Activated T-helper 2 cell treated with anti-CD3 and anti-CD28 coated beads, Interferon-gamma antibody, Interleukin-2, Interleukin-4, amounts not matched to agents 10 μg/mL and 5 μg/mL and 100 μg/mL, durations not matched to agents 14 hours and 24 hours and 36 hours (primary cell): ENCODE results near the gene DCC. TPM values are rescaled to one million over a fixed set of nuclear protein-coding genes. Genes with fewer than 3 reads are reported as not detected.

ENCODE experiments used
- DNase-seq: peaks from one replicate; pipeline ENCODE4 v3.0.0; 2021; ENCODE audit warnings: low spot score
- H3K27ac Mint-ChIP-seq: one replicate; pipeline ENCODE4 v1.8.0; 2021; ENCODE audit warnings: mixed read lengths
- H3K27me3 Mint-ChIP-seq: one replicate; pipeline ENCODE4 v1.8.0; 2021; ENCODE audit warnings: low read depth, mixed read lengths
- H3K36me3 Mint-ChIP-seq: one replicate; pipeline ENCODE4 v1.8.0; 2021; ENCODE audit warnings: low read depth, mixed read lengths
- H3K4me1 Mint-ChIP-seq: one replicate; pipeline ENCODE4 v1.8.0; 2021; ENCODE audit warnings: low read depth, mixed read lengths
- H3K4me3 Mint-ChIP-seq: one replicate; pipeline ENCODE4 v1.8.0; 2021; ENCODE audit warnings: low read depth, mild to moderate bottlenecking, moderate library complexity, mixed read lengths
- H3K9me3 Mint-ChIP-seq: one replicate; pipeline ENCODE4 v1.8.0; 2021; ENCODE audit warnings: mixed read lengths
- intact Hi-C: fragments of 100-400 bp; cut with micrococcal nuclease; formaldehyde crosslinking; loops from one replicate; pipeline ENCODE4 v1.15.1; 2023
- total RNA-seq: library from RNA; stranded (reverse); gene quantifications from 2 replicates; pipeline ENCODE4 v1.2.3, GENCODE V29; 2022

Gene DCC, protein sequence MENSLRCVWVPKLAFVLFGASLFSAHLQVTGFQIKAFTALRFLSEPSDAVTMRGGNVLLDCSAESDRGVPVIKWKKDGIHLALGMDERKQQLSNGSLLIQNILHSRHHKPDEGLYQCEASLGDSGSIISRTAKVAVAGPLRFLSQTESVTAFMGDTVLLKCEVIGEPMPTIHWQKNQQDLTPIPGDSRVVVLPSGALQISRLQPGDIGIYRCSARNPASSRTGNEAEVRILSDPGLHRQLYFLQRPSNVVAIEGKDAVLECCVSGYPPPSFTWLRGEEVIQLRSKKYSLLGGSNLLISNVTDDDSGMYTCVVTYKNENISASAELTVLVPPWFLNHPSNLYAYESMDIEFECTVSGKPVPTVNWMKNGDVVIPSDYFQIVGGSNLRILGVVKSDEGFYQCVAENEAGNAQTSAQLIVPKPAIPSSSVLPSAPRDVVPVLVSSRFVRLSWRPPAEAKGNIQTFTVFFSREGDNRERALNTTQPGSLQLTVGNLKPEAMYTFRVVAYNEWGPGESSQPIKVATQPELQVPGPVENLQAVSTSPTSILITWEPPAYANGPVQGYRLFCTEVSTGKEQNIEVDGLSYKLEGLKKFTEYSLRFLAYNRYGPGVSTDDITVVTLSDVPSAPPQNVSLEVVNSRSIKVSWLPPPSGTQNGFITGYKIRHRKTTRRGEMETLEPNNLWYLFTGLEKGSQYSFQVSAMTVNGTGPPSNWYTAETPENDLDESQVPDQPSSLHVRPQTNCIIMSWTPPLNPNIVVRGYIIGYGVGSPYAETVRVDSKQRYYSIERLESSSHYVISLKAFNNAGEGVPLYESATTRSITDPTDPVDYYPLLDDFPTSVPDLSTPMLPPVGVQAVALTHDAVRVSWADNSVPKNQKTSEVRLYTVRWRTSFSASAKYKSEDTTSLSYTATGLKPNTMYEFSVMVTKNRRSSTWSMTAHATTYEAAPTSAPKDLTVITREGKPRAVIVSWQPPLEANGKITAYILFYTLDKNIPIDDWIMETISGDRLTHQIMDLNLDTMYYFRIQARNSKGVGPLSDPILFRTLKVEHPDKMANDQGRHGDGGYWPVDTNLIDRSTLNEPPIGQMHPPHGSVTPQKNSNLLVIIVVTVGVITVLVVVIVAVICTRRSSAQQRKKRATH (N-terminal part only)
- not detected in 2 replicates for total RNA-seq

GRCh38 chr18:52339891-52340371 is at the start of gene DCC:
Gene DCC, plus strand, starts transcription at chr18:52340197. Its CDS starts 591 bp downstream, at chr18:52340788.
- intact Hi-C loops = no loop called here
- Mint-ChIP-seq H3K9me3 (no peaks in the 10 kb centered on the region), H3K27me3 (peaks cover 24% of the 10 kb centered on the region), H3K27ac (no peak within 1 kb of the TSS), H3K36me3 (no peaks in the 10 kb centered on the region), H3K4me1 (no peaks in the 10 kb centered on the region), H3K4me3 (no peak within 1 kb of the TSS)
- no peak for DNase-seq

DNA sequence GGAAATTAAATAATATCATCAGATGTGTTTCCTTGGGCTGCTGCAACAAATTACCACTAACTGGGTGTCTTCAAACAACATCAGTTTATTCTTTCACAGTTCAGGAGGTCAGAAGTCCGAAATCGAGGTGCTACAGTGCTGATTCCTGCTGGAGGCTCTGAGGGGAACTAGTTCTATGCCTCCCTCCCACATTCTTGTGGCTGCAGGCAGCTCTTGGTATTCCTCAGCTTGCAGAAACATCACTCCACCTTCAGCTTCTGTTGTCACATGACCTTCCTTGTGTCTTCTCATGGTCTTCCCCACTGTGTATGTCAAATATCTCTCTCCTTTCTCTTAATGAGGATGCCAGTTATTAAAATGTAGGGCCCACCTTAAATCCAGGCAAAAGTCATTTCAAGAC is 29.3 kb upstream of the DCC start:
- H3K4me3 Mint-ChIP-seq = no peak overlapping the region
- no peaks in the 10 kb centered on the region for H3K36me3 Mint-ChIP-seq
- intact Hi-C loops = no loop called here
- H3K4me1 Mint-ChIP-seq = no peaks in the 10 kb centered on the region
- H3K9me3 Mint-ChIP-seq = peaks cover 6% of the 10 kb centered on the region
- H3K27me3 Mint-ChIP-seq = no peaks in the 10 kb centered on the region
- DNase-seq = no peak
- no peak overlapping the region for H3K27ac Mint-ChIP-seq

DNA sequence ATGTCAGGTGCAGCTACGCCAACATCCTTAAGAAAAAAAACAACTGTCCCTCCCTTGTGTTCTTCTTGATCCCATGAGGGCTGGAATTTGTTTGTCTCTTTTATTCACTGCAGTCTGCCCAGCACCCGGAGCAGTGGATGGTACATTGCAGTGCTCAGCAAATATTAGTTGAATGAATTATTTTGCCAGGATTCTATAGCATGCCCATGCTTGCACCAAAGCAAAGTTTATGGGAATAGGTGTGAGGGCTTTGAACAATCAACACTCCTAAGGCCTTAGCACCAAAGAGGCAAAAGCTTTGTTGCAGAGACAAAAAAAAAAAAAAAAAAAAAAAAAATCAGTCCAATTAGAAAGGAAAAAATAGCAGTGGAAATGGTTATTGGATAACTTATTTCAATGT is 28.7 kb upstream of the DCC start:
- no peak for DNase-seq
- intact Hi-C loops = no loop called here
- peaks cover 6% of the 10 kb centered on the region for H3K9me3 Mint-ChIP-seq
- H3K27ac Mint-ChIP-seq = no peak overlapping the region
- H3K4me3 Mint-ChIP-seq = no peak overlapping the region
- no peaks in the 10 kb centered on the region for H3K36me3 Mint-ChIP-seq
- no peaks in the 10 kb centered on the region for H3K27me3 Mint-ChIP-seq
- H3K4me1 Mint-ChIP-seq = no peaks in the 10 kb centered on the region

DNA sequence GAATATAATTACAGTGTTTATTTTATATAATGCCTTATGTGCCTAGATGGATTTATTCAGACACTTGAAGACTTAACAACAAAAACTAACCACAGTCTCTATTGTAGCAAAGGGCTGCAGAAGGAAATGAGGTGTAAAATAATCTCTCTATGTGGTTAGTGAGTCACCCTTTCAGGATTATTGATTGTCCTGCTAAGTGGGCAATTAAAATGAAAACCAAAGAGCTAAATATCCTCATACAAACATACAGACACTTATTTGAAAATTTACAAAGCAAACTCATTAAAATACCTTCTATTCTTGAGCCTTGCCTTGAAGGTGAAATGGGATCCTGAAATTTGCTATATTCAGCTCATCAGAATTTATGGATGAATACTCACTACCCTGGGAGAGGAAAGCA is 27.7 kb upstream of the DCC start:
- no peak for DNase-seq
- H3K27me3 Mint-ChIP-seq = no peaks in the 10 kb centered on the region
- intact Hi-C loops = no loop called here
- no peak overlapping the region for H3K4me3 Mint-ChIP-seq
- no peaks in the 10 kb centered on the region for H3K4me1 Mint-ChIP-seq
- H3K9me3 Mint-ChIP-seq = peaks cover 6% of the 10 kb centered on the region
- H3K36me3 Mint-ChIP-seq = no peaks in the 10 kb centered on the region
- no peak overlapping the region for H3K27ac Mint-ChIP-seq

- H3K36me3 Mint-ChIP-seq = no peaks in the 10 kb centered on the region
- H3K9me3 Mint-ChIP-seq = peaks cover 6% of the 10 kb centered on the region
- H3K27me3 Mint-ChIP-seq = no peaks in the 10 kb centered on the region
- intact Hi-C loops = no loop called here
- no peak overlapping the region for H3K27ac Mint-ChIP-seq
- DNase-seq = no peak
- H3K4me1 Mint-ChIP-seq = no peaks in the 10 kb centered on the region
- H3K4me3 Mint-ChIP-seq = no peak overlapping the region
Measured at GRCh38 chr18:52313213-52313612, 26.8 kb upstream of the DCC start.

DNA sequence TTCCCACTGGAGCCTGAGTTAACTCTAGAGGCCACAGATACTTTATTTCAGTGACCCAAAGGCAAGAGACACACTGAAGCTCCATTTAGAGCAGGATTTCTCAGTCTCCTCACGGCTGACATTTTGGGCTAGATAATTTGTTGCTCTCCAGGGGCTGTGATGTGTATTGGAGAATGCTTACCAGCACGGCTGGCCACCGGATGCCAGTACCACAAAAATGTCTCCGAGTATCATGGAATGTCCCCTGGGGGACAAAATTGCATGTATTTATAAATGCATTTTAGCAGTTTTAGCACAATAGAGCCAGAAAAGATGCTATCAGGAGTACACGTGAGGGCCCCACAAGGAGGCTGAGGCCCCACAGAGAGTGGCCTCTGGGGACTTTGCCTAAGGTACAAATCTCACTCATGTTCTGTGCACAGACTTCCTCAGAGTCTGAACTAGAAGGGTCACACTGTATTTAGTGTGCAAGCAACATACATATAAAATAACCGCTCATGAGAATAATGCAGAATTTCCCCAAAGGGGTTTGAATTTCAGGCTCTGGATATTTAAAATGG is 20.5 kb upstream of the DCC start:
- Mint-ChIP-seq H3K27me3 (no peaks in the 10 kb centered on the region), H3K4me1 (no peaks in the 10 kb centered on the region), H3K4me3 (no peak overlapping the region), H3K9me3 (peaks cover 6% of the 10 kb centered on the region), H3K27ac (no peak overlapping the region), H3K36me3 (no peaks in the 10 kb centered on the region)
- intact Hi-C loops = no loop called here
- no peak for DNase-seq

- H3K36me3 Mint-ChIP-seq = no peaks in the 10 kb centered on the region
- intact Hi-C loops = no loop called here
- no peak for DNase-seq
- no peak overlapping the region for H3K27ac Mint-ChIP-seq
- no peaks in the 10 kb centered on the region for H3K4me1 Mint-ChIP-seq
- H3K4me3 Mint-ChIP-seq = no peak overlapping the region
- H3K27me3 Mint-ChIP-seq = no peaks in the 10 kb centered on the region
- no peaks in the 10 kb centered on the region for H3K9me3 Mint-ChIP-seq
Measured at GRCh38 chr18:52322307-52322706, 17.7 kb upstream of the DCC start.

- H3K27me3 Mint-ChIP-seq = no peaks in the 10 kb centered on the region
- no peak overlapping the region for H3K4me3 Mint-ChIP-seq
- H3K9me3 Mint-ChIP-seq = no peaks in the 10 kb centered on the region
- intact Hi-C loops = no loop called here
- H3K36me3 Mint-ChIP-seq = no peaks in the 10 kb centered on the region
- H3K27ac Mint-ChIP-seq = no peak overlapping the region
- no peaks in the 10 kb centered on the region for H3K4me1 Mint-ChIP-seq
- DNase-seq = no peak
Measured at GRCh38 chr18:52323802-52324201, 16.2 kb upstream of the DCC start.

DNA sequence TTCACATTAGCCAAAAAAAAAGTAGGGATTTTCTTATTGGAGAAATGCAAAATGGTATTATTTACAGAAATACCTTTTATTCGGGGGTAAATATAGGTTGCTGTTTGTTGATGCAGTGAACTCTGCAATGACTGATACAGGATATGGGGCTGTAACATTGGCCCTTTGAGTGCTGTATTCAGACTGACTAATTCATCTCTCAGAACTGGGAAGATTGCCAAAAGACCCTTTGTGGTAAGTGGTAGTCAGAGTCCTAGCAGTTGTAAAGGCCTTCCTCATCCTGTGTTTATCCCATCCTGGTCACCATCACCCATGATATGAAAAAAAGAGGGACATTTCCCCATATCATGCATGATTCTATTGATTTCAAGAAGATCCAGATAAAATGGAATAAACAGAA is 14.0 kb upstream of the DCC start:
- no peaks in the 10 kb centered on the region for H3K9me3 Mint-ChIP-seq
- H3K4me1 Mint-ChIP-seq = no peaks in the 10 kb centered on the region

DNA sequence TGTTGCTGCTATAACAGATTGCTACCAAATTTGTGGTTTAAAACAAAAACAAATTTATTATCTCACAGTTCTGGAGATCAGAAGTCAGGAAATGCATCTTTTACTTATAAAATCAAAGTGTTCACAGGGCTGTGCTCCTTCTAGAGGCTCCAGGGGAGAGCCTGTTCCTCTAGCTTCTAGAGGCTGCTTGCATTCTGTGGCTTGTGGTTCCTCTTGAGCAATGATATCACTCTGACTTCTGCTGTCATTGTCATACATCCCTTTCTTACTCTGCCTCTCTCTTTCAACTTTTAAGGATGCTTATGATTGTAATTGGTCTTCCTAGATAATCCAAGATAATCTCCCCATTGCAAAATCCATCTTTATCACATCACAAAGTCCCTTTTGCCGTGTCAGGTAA is 6.1 kb upstream of the DCC start:
- no peak overlapping the region for H3K4me3 Mint-ChIP-seq
- no peaks in the 10 kb centered on the region for H3K27me3 Mint-ChIP-seq
- H3K36me3 Mint-ChIP-seq = no peaks in the 10 kb centered on the region
- no peaks in the 10 kb centered on the region for H3K9me3 Mint-ChIP-seq
- intact Hi-C loops = no loop called here
- H3K4me1 Mint-ChIP-seq = no peaks in the 10 kb centered on the region
- H3K27ac Mint-ChIP-seq = no peak overlapping the region
- no peak for DNase-seq

More for the DNA sequence above, 14.0 kb upstream of the DCC start:
- H3K4me3 Mint-ChIP-seq = no peak overlapping the region
- no peak for DNase-seq
- H3K36me3 Mint-ChIP-seq = no peaks in the 10 kb centered on the region
- H3K27ac Mint-ChIP-seq = no peak overlapping the region
- intact Hi-C loops = no loop called here
- no peaks in the 10 kb centered on the region for H3K27me3 Mint-ChIP-seq

- H3K4me3 Mint-ChIP-seq = no peak overlapping the region
- no peak for DNase-seq
- intact Hi-C loops = no loop called here
- no peaks in the 10 kb centered on the region for H3K4me1 Mint-ChIP-seq
- no peak overlapping the region for H3K27ac Mint-ChIP-seq
- no peaks in the 10 kb centered on the region for H3K36me3 Mint-ChIP-seq
- no peaks in the 10 kb centered on the region for H3K9me3 Mint-ChIP-seq
- H3K27me3 Mint-ChIP-seq = no peaks in the 10 kb centered on the region
Measured at GRCh38 chr18:52334307-52334706, 5.7 kb upstream of the DCC start.

DNA sequence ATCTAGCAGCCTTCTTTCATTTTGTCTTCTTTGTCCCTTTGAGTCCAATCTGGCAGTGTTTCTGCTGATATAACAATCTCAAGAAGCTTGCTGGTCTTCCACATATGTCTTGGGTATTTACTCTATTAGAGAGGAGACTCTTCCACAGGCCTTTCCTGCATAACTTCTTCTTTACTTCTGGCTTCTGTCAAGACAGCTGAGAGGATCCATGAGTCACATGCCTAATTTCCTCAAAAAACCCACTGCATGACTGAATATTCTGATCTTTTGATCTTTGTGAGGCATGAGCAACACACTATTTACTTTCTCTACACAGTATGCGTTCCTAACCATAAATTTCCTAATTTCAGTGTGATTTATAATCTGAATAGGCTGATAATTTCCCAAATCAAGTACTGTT is 5.1 kb upstream of the DCC start:
- H3K4me1 Mint-ChIP-seq = no peaks in the 10 kb centered on the region
- no peak overlapping the region for H3K4me3 Mint-ChIP-seq

More for the DNA sequence above, 5.1 kb upstream of the DCC start:
- H3K9me3 Mint-ChIP-seq = no peaks in the 10 kb centered on the region
- H3K36me3 Mint-ChIP-seq = no peaks in the 10 kb centered on the region
- intact Hi-C loops = no loop called here
- H3K27me3 Mint-ChIP-seq = peaks cover 2% of the 10 kb centered on the region
- no peak for DNase-seq
- H3K27ac Mint-ChIP-seq = no peak overlapping the region
